Fibroblast of lung (primary cell): ENCODE results near the gene XKR7. TPM values are rescaled to one million over a fixed set of nuclear protein-coding genes. Genes with fewer than 3 reads are reported as not detected.
"Not testable (repeated sequence)": the region's sequence is repeated elsewhere in the genome, so short reads cannot be mapped to it uniquely, and the experiment has no call there.

Experiments used
- DNase-seq, 2 donors: peaks; one replicate each; pipeline versions ENCODE4 v3.0.0 to v3.0.0-alpha.2; 2010; ENCODE audit warnings: low read depth in 2 of 2
- H2AFZ ChIP-seq: 2 replicates; pipeline ENCODE4 v1.5.1; 2012; ENCODE audit warnings: low read length, control low read depth, inconsistent platforms
- H3K27ac ChIP-seq: 2 replicates; pipeline ENCODE4 v1.5.1; 2011; ENCODE audit warnings: low read length, control low read depth; ENCODE audit not compliant: insufficient read depth
- H3K27me3 ChIP-seq: 2 replicates; pipeline ENCODE4 v1.5.1; 2011; ENCODE audit warnings: mild to moderate bottlenecking, low read length; ENCODE audit not compliant: control insufficient read depth, insufficient read depth
- H3K36me3 ChIP-seq: 2 replicates; pipeline ENCODE4 v1.5.1; 2011; ENCODE audit warnings: low read length; ENCODE audit not compliant: control insufficient read depth, insufficient read depth
- H3K4me1 ChIP-seq: 2 replicates; pipeline ENCODE4 v1.5.1; 2011; ENCODE audit warnings: low read length; ENCODE audit not compliant: control insufficient read depth, insufficient read depth; ENCODE audit errors: extremely low read depth
- H3K4me2 ChIP-seq: 2 replicates; pipeline ENCODE4 v1.5.1; 2011; ENCODE audit warnings: low read length, control low read depth; ENCODE audit not compliant: insufficient read depth; ENCODE audit errors: extremely low read depth
- H3K4me3 ChIP-seq, 4 experiments: fragments of 200-600 bp in 1 of 4; sonication (generic) in 1 of 4; replicated peaks in 1 of 4; 2 replicates each; pipeline ENCODE4 v1.5.1; 2011 to 2016; ENCODE audit warnings: low read length in 4 of 4, low read depth in 3 of 4, mild to moderate bottlenecking in 3 of 4, control low read depth in 2 of 4, inconsistent platforms in 1 of 4, mixed read lengths in 1 of 4; ENCODE audit not compliant: insufficient read depth in 1 of 4; ENCODE audit errors: control extremely low read depth in 1 of 4
- H3K79me2 ChIP-seq: 2 replicates; pipeline ENCODE4 v1.5.1; 2012; ENCODE audit warnings: mild to moderate bottlenecking, low read length, inconsistent platforms; ENCODE audit not compliant: control insufficient read depth, insufficient read depth
- H3K9ac ChIP-seq: 2 replicates; pipeline ENCODE4 v1.5.1; 2011; ENCODE audit warnings: mild to moderate bottlenecking, low read length, control low read depth; ENCODE audit not compliant: insufficient read depth
- H3K9me3 ChIP-seq: 2 replicates; pipeline ENCODE4 v1.5.1; 2012; ENCODE audit warnings: low read depth, low read length; ENCODE audit not compliant: control insufficient read depth, insufficient read depth
- H4K20me1 ChIP-seq: 2 replicates; pipeline ENCODE4 v1.5.1; 2011; ENCODE audit warnings: low read length; ENCODE audit not compliant: control insufficient read depth, insufficient read depth; ENCODE audit errors: extremely low read depth
- CTCF ChIP-seq, 2 donors: IDR thresholded peaks in 1 of 2; conservative IDR thresholded peaks in 1 of 2; 1 replicate in 1 of 2; 2 replicates in 1 of 2; pipeline ENCODE4 v1.5.1; 2011 to 2012; ENCODE audit warnings: low read length in 2 of 2, control low read depth in 1 of 2, inconsistent platforms in 1 of 2, low read depth in 1 of 2, mild to moderate bottlenecking in 1 of 2
- EZH2 ChIP-seq: IDR thresholded peaks from 2 replicates; pipeline ENCODE4 v1.5.1; 2012; ENCODE audit warnings: low read length, control low read depth, mild to moderate bottlenecking; ENCODE audit errors: missing control alignments
- polyA plus RNA-seq, 2 donors: library from polyadenylated mRNA; depleted of rRNA in 1 of 2; stranded (reverse) in 1 of 2; unstranded in 1 of 2; fragments of >200 nt; gene quantifications; 2 replicates each; pipeline ENCODE4 v1.2.1, GENCODE V29; 2011 to 2012; ENCODE audit warnings: missing spikeins in 1 of 2
- total RNA-seq: library from RNA; depleted of rRNA; stranded (reverse); fragments of >200 nt; gene quantifications from 2 replicates; pipeline ENCODE4 v1.2.1, GENCODE V29; 2014

XKR7 gene
- total and polyA plus RNA-seq, 2 donors (not counting 1 experiment from before 2014, with no cell fraction given), result not detected

GRCh38 chr20:31925631-31926030 is 42.3 kb upstream of the XKR7 start:
- Histone ChIP-seq H3K9ac (no peak overlapping the region), H4K20me1 (peaks cover 1% of the 10 kb centered on the region), H3K27ac (no peak overlapping the region), H3K36me3 (no peaks in the 10 kb centered on the region), H3K4me2 (no peak overlapping the region), H3K4me3 (no peak overlapping the region), H3K9me3 (no peaks in the 10 kb centered on the region), H3K79me2 (no peaks in the 10 kb centered on the region), H2AFZ (no peak overlapping the region), H3K4me1 (no peaks in the 10 kb centered on the region), H3K27me3 (peaks cover 9% of the 10 kb centered on the region)
- TF ChIP-seq EZH2, result no peak
- TF ChIP-seq CTCF (conservative IDR thresholded peaks at IDR 0.05 in 1 of 2, IDR thresholded peaks at IDR 0.05 in 1 of 2; ENCODE audit: low read depth in 1 of 2, low read length in 2 of 2), result no peak
- DNase-seq, result no peak

DNA sequence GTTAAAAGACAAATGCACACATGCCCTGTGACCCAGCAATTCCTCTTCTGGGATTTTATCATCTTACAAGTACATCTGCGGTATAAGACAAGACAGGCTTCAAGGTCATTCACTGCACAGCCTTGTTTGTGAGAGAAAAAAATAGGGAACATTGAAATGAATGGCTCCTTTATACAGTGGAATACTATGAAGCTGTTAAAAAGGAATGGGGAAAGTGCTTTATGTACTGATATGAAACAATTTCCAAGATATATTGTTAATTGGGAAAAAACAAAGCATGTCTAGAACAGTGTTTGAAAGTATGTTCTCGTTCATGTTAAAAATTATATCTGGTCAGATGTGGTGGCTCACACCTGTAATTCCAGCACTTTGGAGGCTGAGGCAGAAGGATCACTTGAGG is 41.5 kb upstream of the XKR7 start:
- H2AFZ ChIP-seq, result no peak overlapping the region
- H3K9ac ChIP-seq, result no peak overlapping the region
- peaks cover 1% of the 10 kb centered on the region for H4K20me1 ChIP-seq
- H3K9me3 ChIP-seq, result no peaks in the 10 kb centered on the region
- H3K79me2 ChIP-seq, result no peaks in the 10 kb centered on the region
- no peaks in the 10 kb centered on the region for H3K4me1 ChIP-seq
- no peak overlapping the region for H3K4me2 ChIP-seq
- H3K4me3 ChIP-seq, result no peak overlapping the region
- DNase-seq, result no peak
- no peak for TF ChIP-seq CTCF (conservative IDR thresholded peaks at IDR 0.05 in 1 of 2, IDR thresholded peaks at IDR 0.05 in 1 of 2; ENCODE audit: low read depth in 1 of 2, low read length in 2 of 2)
- TF ChIP-seq EZH2, result no peak
- no peaks in the 10 kb centered on the region for H3K36me3 ChIP-seq
- H3K27ac ChIP-seq, result no peak overlapping the region
- H3K27me3 ChIP-seq, result peaks cover 9% of the 10 kb centered on the region

DNA sequence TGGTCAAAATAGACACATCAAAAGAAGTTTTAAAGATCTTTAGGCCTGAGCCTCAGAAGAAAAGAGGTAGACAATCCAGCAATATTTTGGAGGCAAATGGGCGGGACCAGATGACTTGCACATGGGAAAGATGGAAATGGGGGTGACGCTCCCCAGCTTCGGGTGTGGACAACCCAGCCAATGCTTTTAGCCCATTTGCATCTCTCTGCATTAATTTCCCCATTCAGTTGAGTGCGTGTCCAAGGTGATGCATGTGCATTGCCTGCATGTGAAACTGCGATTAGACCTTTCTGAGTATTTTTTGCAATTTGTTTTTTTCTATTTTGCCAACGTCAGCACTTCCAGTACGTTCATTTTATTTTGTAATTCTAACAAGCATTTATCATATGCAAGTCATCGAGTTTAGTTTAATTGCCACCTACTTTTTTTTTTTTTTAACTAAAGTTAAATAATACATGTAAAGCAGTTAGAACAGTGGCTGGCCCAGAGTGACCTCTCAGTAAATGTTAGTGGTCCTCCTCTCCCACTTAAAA is 40.3 kb upstream of the XKR7 start:
- H3K4me1 ChIP-seq, result no peaks in the 10 kb centered on the region
- H3K9me3 ChIP-seq, result no peaks in the 10 kb centered on the region
- peaks cover 9% of the 10 kb centered on the region for H3K27me3 ChIP-seq
- H3K79me2 ChIP-seq, result no peaks in the 10 kb centered on the region
- no peak overlapping the region for H3K4me3 ChIP-seq
- H4K20me1 ChIP-seq, result peaks cover 1% of the 10 kb centered on the region
- no peak for TF ChIP-seq CTCF (conservative IDR thresholded peaks at IDR 0.05 in 1 of 2, IDR thresholded peaks at IDR 0.05 in 1 of 2; ENCODE audit: low read depth in 1 of 2, low read length in 2 of 2)
- TF ChIP-seq EZH2, result no peak
- H3K9ac ChIP-seq, result no peak overlapping the region
- no peak overlapping the region for H3K4me2 ChIP-seq
- no peaks in the 10 kb centered on the region for H3K36me3 ChIP-seq
- H2AFZ ChIP-seq, result no peak overlapping the region
- DNase-seq, result no peak
- no peak overlapping the region for H3K27ac ChIP-seq

- not testable (repeated sequence) for H3K4me1 ChIP-seq, H3K4me2 ChIP-seq, H3K4me3 ChIP-seq, H3K9me3 ChIP-seq, H2AFZ ChIP-seq, H4K20me1 ChIP-seq, H3K9ac ChIP-seq, DNase-seq, H3K27me3 ChIP-seq, H3K36me3 ChIP-seq, H3K27ac ChIP-seq, H3K79me2 ChIP-seq
Observed at GRCh38 chr20:31929631-31930030, 38.3 kb upstream of the XKR7 start.
